MM.1S (cell line): ENCODE results near the gene POPDC2.

Experiments
- CTCF ChIP-seq: fragments of 300-600 bp; sonication (generic); IDR thresholded peaks from 2 replicates; pipeline ENCODE4 v1.5.1; 2016; ENCODE audit warnings: antibody characterized with exemption, low read length, mixed read lengths
- EZH2 ChIP-seq: fragments of 300-600 bp; sonication (generic); optimal IDR thresholded peaks from 2 replicates; pipeline ENCODE3; 2017; ENCODE audit warnings: low read depth, mild to moderate bottlenecking, antibody characterized with exemption, low read length, mixed read lengths
- EZH2phosphoT487 ChIP-seq: fragments of 300-600 bp; sonication (generic); IDR thresholded peaks from 2 replicates; pipeline ENCODE4 v1.6.1; 2018; ENCODE audit warnings: antibody characterized with exemption, low read length

DNA sequence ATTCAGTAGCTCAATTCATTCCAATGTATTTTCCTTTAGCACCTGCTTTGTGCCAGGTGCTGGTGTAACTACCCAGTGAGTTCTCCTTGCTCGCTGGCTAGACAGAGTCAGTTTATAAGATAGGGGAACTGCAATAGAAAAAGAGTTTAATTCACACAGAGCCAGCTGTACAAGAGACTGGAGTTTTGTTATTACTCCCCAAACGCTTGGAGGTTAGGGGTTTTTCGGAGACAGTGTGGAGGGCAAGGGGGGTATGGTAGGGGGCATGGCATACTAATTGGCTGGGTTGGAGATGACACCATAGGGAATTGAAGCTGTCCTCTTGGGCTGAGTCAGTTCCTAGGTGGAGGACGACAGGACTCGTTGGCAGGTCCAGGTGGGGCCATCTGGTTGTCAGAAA lies 37.0 kb upstream of the POPDC2 start:
- TF ChIP-seq CTCF, result no peak
- TF ChIP-seq EZH2phosphoT487, result no peak
- no peak for TF ChIP-seq EZH2
